T-helper 1 cell (primary cell): ENCODE data around the gene FAM20A.

Experiments
- DNase-seq, 5 donors: peaks; one replicate each; pipeline ENCODE4 v3.0.0-alpha.2; 2012 to 2020

The FAM20A gene

DNA sequence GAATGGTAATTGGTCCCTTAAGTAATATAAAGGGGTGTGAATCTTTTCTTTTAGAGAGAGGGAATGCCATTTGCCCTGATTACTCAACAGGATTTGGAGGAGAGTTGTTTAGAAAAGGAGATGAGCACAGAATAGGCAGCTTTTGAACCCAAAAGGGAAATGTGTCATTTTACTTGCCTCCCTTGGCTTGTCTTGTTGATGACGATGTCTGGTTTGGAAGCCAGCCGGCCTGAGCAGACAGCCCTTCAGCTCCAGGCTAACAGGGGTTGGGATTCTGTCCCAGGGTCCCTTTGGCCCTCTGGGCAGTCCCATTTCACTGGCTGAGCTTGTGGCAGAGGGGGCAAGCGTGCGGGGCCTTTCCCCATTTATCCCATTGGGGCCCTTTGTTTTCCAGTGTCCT, 111.2 kb downstream of the FAM20A start:
- DNase-seq, result no peak
